Measurements from ENCODE around the gene IFI27L1. TPM values are rescaled to one million over a fixed set of nuclear protein-coding genes. Genes with fewer than 3 reads are reported as not detected.

The IFI27L1 gene
- total RNA-seq, 1 donor from 2014 or later = 30.0 TPM

- Mint-ChIP-seq H3K27ac (ENCODE audit: unreplicated experiment) (no peak overlapping the region), H3K36me3 (ENCODE audit: unreplicated experiment) (peaks cover 12% of the 10 kb centered on the region), H3K4me3 (ENCODE audit: unreplicated experiment) (no peak overlapping the region), H3K27me3 (ENCODE audit: unreplicated experiment) (no peaks in the 10 kb centered on the region), H3K9me3 (ENCODE audit: unreplicated experiment) (no peaks in the 10 kb centered on the region), H3K4me1 (ENCODE audit: unreplicated experiment) (peaks cover 5% of the 10 kb centered on the region)
- DNase-seq (ENCODE audit: extremely low spot score, unreplicated experiment) = no peak
- TF ChIP-seq CTCF (IDR thresholded peaks at IDR 0.05) = no peak
These were observed 16.0 kb downstream of the IFI27L1 start for GRCh38 chr14:94097091-94097490.

- DNase-seq (ENCODE audit: extremely low spot score, unreplicated experiment) = no peak
- Mint-ChIP-seq H3K36me3 (ENCODE audit: unreplicated experiment) (peaks cover 12% of the 10 kb centered on the region), H3K27me3 (ENCODE audit: unreplicated experiment) (no peaks in the 10 kb centered on the region), H3K9me3 (ENCODE audit: unreplicated experiment) (no peaks in the 10 kb centered on the region), H3K27ac (ENCODE audit: unreplicated experiment) (no peak overlapping the region), H3K4me3 (ENCODE audit: unreplicated experiment) (no peak overlapping the region), H3K4me1 (ENCODE audit: unreplicated experiment) (peaks cover 5% of the 10 kb centered on the region)
- no peak for TF ChIP-seq CTCF (IDR thresholded peaks at IDR 0.05)
These were observed 17.3 kb downstream of the IFI27L1 start for GRCh38 chr14:94098326-94098992.

GRCh38 chr14:94099006-94099405 is 17.9 kb downstream of the IFI27L1 start:
- no peak overlapping the region for H3K4me3 Mint-ChIP-seq (ENCODE audit: unreplicated experiment)
- TF ChIP-seq CTCF (IDR thresholded peaks at IDR 0.05) = no peak
- no peak overlapping the region for H3K27ac Mint-ChIP-seq (ENCODE audit: unreplicated experiment)
- no peak for DNase-seq (ENCODE audit: extremely low spot score, unreplicated experiment)
- H3K36me3 Mint-ChIP-seq (ENCODE audit: unreplicated experiment) = peaks cover 12% of the 10 kb centered on the region
- H3K9me3 Mint-ChIP-seq (ENCODE audit: unreplicated experiment) = no peaks in the 10 kb centered on the region
- H3K27me3 Mint-ChIP-seq (ENCODE audit: unreplicated experiment) = no peaks in the 10 kb centered on the region
- peaks cover 5% of the 10 kb centered on the region for H3K4me1 Mint-ChIP-seq (ENCODE audit: unreplicated experiment)

GRCh38 chr14:94100847-94101246 is 19.7 kb downstream of the IFI27L1 start:
- Mint-ChIP-seq H3K4me1 (ENCODE audit: unreplicated experiment) (peaks cover 5% of the 10 kb centered on the region), H3K4me3 (ENCODE audit: unreplicated experiment) (no peak overlapping the region), H3K27ac (ENCODE audit: unreplicated experiment) (no peak overlapping the region), H3K9me3 (ENCODE audit: unreplicated experiment) (no peaks in the 10 kb centered on the region), H3K36me3 (ENCODE audit: unreplicated experiment) (peaks cover 10% of the 10 kb centered on the region), H3K27me3 (ENCODE audit: unreplicated experiment) (no peaks in the 10 kb centered on the region)
- no peak for DNase-seq (ENCODE audit: extremely low spot score, unreplicated experiment)
- no peak for TF ChIP-seq CTCF (IDR thresholded peaks at IDR 0.05)

GRCh38 chr14:94101748-94102147 is 20.6 kb downstream of the IFI27L1 start:
- H3K27me3 Mint-ChIP-seq (ENCODE audit: unreplicated experiment) = no peaks in the 10 kb centered on the region
- H3K9me3 Mint-ChIP-seq (ENCODE audit: unreplicated experiment) = no peaks in the 10 kb centered on the region
- peaks cover 5% of the 10 kb centered on the region for H3K4me1 Mint-ChIP-seq (ENCODE audit: unreplicated experiment)
- no peak for TF ChIP-seq CTCF (IDR thresholded peaks at IDR 0.05)
- no peak for DNase-seq (ENCODE audit: extremely low spot score, unreplicated experiment)
- H3K36me3 Mint-ChIP-seq (ENCODE audit: unreplicated experiment) = peaks cover 10% of the 10 kb centered on the region
- H3K27ac Mint-ChIP-seq (ENCODE audit: unreplicated experiment) = no peak overlapping the region
- no peak overlapping the region for H3K4me3 Mint-ChIP-seq (ENCODE audit: unreplicated experiment)

All from osteocyte (in vitro differentiated cells).